Ramos (cell line): ENCODE results near the gene MYL6B.
"Not testable (repeated sequence)": the region's sequence is repeated elsewhere in the genome, so short reads cannot be mapped to it uniquely, and the experiment has no call there.

Experiments used
- in situ Hi-C: fragments of 300-500 bp; cut with MboI; formaldehyde crosslinking; loops from one replicate; pipeline ENCODE4 v1.14.3; 2022; ENCODE audit warnings: low sequenced_read_pairs; ENCODE audit not compliant: unreplicated experiment

Gene MYL6B

DNA sequence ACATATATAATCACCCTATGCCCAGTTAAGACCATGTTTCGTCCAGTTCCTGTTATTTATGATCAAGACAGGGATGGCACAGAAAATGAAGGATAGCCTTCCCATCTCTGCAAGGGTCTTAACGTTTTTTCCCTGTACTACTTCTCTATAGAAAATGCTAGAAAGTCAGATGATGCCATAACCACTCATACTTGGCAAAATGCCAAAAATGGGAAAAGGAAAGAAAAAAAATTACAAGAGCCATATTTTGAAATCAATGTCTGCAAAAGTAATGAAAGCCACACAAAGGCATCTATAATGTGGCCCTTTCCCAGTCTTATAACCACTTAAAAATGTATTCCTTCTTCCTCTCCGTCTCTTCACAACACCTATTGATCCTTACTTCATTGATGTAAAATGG is 1.8 kb upstream of the MYL6B start:
- in situ Hi-C loops, result no loop called here

DNA sequence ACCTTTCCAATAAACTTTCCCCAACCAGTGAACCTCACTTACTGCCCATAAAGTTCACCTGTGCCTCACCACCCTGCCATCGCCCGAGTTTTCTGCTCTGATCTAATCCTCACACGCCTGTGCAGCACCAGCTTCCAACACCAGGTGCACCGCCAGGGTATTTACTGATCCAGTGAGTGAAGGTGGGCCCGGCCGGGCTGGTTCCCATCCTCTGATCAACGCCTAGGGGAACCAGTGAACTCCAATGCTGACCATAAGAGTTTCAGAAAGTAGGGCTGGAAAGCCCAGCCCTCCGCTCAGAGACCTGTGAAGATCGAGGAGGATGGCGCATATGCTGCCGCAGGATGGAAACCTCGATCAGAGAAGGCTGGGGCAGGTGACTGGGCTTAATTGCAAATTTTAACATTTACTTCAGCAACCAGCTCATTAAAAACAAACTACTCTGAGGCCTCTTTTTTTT is 685 bp upstream of the MYL6B start:
- in situ Hi-C loops, result no loop called here

DNA sequence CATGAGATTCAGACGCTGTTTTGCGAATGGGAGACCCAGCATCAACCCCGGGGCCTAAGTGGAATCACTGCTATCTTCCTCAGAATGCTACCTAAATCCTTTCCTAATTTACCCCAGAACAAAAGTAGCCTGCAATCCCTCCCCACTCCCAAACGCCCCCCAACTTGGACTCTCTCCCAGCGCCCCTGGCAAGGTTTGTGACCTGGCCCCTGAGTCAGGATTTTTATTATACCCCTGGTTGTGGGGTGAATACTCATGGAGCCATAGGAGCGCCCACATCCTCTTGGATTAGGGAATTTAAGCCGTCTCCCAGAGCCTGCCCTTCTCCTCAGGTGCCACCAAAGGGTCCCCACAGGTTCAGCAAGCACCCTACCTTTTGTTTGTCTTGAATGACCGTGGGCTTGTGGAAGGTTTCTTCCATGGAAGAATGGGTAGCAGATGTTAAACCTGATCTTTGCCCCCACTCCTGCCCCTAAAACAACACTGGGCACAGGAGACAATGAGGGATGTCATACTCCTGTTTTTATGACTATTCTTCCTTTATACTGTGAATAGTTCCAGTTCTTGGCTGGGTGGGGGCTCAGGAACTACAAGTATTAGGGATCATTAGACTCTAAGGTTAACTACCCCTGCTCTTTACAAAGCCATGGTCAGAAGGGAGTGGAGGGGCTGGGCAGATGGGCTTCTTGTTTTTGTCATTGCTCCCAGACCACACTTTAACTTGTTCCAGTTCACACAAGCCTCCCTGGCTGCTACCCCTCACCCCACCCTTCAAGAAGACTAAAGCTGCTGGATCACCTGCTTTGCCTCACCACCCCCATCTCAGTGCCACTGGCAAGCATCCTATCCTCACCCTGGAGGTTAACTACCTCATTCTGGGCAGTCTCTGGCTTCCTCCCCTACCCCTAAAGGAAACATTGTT is 630 bp downstream of the MYL6B start:
- in situ Hi-C loops, result no loop called here

DNA sequence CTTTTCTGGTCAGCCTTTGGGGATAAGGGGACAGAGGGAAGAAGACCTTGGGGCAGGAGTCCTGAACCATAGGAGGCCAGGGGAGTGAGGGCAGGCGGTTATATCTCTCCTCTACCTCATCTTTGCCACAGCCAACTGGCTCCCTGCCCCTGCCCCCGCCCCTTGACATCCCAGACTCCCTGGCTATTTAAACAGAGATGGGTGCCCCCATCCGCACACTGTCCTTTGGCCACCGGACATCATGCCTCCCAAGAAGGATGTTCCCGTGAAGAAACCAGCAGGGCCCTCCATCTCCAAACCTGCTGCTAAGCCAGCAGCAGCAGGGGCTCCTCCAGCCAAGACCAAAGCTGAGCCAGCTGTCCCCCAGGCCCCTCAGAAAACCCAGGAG is 1.3 kb downstream of the MYL6B start:
- in situ Hi-C loops, result no loop called here

DNA sequence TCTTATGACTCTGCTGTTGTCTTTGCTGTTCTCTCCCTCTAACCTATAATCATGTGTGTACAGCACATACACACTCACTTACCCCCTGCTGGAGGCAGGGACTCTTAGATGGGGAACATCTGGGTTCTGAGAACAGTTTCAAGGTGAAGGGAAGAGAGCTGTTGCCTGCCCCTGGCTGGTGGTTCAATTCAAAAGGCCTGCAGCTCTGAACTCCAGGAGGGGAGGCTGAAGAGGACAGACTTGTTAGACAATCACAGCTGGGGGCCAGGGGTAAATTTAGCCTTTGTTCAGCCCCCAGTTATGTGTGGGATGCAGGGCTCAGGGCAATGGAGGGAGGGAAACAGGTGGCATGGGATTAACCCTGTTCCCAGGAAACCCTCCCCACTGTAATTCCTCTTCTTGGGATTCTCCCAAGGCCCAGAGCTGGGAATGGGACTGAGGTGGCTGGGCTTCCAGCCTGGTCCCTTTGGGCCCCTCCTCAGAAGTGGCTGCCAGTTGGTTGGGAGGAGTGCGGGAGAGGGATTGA is 1.9 kb downstream of the MYL6B start:
- in situ Hi-C loops, result no loop called here

DNA sequence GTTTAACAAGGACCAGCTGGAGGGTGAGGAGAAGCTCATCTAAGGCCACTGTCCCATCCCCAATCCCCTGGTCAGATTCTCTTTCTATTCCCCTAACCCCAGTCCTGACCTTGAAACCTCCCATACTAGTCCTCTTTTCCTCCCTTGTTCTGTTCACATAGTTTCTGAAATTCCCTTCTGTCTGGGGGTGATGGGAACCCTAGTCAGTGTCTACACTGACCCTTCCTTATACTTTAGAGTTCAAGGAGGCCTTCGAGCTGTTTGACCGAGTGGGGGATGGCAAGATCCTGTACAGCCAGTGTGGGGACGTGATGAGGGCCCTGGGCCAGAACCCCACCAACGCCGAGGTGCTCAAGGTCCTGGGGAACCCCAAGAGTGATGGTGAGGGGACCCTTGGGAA is 2.4 kb downstream of the MYL6B start:
- in situ Hi-C loops, result no loop called here

DNA sequence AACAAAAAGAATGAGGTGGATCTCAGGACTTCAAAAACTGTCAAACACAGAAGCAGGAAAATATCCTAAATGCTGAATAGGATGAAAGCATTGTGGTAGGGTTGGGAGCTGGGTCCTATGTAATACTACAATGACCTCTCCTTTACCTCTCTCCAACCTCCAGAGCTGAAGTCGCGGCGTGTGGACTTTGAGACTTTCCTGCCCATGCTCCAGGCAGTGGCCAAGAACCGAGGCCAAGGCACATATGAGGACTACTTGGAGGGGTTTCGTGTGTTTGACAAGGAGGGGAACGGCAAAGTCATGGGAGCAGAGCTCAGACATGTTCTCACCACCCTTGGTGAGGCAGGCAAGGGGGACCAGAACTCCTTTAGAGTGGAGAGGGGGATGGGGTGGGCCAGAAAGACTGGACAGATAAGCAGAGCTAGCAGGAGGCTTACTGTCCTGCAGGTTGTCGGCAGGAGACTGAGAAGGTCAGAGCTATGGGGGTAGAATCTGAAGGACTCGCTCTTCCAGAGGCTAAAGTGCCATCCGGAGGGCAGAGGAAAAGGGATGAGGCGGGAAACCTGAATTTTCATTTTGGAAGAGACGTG is 3.0 kb downstream of the MYL6B start:
- in situ Hi-C loops, result no loop called here

DNA sequence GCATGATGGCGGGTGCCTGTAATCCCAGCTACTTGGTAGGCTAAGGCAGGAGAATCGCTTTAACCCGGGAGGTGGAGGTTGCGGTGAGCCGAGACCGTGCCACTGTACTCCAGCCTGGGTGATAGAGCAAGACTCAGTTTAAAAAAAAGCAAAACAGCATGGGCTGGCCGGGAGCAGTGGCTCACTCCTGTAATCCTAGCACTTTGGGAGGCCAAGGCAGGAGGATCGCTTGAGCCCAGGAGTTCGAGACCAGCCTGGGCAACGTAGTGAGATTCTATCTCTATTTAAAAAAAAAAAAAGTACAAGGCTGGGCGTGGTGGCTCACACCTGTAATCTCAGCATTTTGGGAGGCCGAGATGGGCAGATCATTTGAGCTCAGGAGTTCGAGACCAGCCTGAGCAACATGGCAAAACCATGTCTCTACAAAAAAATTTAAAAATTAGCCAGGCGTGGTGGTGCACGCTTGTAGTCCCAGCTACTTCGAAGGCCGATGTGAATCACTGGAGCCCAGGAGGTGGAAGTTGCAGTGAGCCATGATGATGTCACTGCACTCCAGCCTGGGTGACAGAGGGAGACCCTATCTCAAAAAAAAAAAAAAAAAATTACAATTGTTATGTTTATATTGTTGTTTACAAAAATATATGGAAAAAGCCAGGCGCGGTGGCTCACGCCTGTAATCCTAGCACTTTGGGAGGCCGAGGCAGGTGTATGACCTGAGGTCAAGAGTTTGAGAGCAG is 4.2 kb downstream of the MYL6B start:
- in situ Hi-C loops, result not testable (repeated sequence)

DNA sequence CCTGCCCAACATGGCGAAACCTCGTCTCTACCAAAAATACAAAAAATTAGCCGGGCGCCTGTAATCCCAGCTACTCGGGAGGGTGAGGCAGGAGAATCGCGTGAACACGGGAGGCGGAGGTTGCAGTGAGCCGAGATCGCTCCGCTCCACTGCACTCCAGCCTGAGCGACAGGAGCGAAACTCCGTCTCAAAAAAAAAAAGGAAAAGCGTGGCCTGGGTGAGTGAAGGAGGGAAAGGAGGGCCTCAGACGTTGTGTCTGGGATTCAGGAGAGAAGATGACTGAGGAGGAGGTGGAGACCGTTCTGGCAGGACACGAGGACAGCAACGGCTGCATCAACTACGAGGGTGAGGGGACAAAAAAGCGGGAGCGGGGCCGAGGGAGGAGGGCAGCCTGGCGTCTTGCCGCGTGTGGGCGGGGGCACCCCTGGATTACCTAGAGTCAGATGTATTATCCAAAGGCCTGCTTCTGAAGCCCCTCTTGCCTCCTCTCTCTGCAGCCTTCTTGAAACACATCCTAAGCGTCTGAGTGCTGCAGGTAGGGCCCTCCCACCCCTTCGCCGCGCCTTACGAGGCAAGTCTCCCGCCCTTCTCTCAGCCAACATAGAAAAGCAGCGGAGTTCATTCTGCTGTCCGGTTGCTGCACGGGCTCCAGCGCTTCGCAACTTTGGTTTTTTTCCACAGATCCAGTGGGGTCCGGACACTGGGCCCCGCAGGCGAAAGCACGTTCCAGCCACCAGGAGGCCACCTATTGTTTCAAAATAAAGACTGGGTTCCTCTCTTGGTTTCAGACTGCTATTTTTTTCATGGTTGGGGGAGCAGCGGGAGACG is 5.0 kb downstream of the MYL6B start:
- in situ Hi-C loops, result no loop called here

GRCh38 chr12:56158029-56158925 is 5.9 kb downstream of the MYL6B start, which contains the start of gene MYL6:
MYL6 (plus strand) TSS chr12:56158359; CDS start chr12:56158402, 43 bp downstream.
- in situ Hi-C loops, result no loop called here

- in situ Hi-C loops, result no loop called here
Observed at GRCh38 chr12:56158926-56159461, 6.6 kb downstream of the MYL6B start.

DNA sequence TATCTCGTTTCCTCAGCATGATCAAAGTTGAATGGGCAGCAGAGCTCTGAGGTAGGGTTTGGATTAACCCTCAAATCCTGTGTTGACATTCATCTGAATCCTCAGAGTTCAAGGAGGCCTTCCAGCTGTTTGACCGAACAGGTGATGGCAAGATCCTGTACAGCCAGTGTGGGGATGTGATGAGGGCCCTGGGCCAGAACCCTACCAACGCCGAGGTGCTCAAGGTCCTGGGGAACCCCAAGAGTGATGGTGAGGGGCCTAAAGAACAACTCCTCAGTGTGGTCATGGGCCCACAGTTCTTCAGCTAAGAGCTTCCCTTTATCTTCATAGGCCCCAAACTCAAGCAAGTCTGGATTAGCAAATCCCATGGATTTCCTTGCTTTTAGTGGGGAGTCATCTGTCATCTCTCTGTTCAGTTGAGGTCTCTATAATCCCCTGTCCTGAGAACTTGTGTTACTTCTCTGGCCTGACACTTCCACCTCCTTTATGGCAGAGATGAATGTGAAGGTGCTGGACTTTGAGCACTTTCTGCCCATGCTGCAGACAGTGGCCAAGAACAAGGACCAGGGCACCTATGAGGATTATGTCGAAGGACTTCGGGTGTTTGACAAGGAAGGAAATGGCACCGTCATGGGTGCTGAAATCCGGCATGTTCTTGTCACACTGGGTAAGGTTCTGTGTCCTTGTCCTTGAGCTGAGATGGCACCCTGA is 7.2 kb downstream of the MYL6B start:
- in situ Hi-C loops, result no loop called here

GRCh38 chr12:56160193-56160763 is 7.9 kb downstream of the MYL6B start:
- in situ Hi-C loops, result no loop called here

- in situ Hi-C loops, result no loop called here
Observed at GRCh38 chr12:56160894-56161689, 8.7 kb downstream of the MYL6B start.

DNA sequence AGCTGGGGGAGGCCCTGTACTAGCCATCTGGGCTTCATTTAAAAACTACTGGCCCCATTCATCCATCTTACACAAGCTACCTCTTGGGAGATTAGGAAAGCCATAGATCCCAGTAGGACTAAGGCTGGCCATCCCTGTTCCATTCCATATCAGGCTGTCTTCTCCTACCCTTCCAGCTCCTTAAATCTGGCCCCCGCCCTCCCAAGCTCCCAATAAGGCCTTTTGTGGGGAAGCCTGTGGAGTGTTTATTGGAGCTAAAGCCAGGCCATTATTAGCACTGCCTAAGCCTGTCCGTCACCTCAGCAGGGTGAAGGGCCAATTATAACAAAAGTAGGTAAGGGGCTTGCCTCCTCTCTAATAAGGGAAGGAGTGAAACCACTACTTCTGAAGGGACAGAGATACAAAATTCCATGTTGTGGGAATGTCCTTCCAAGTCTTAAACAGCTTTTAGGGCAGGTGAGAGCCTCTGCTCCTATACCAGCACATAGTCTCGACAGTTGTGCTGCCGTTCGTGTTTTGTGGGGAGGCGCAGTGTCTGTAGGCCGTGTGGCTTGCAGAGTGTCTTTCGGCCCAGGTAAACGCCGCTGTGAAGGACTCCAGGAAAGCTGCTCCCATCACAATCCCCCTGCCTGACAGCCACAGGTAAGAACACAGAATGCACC is 9.4 kb downstream of the MYL6B start:
- in situ Hi-C loops, result no loop called here
